Vagina (tissue), 2 donors: ENCODE data around the gene ABCB7.

Source experiments
- POLR2A ChIP-seq, 2 donors: fragments of 450-650 bp; IDR thresholded peaks; one replicate each; pipeline ENCODE4 v1.6.1; 2017; ENCODE audit warnings: antibody characterized with exemption in 2 of 2, mild to moderate bottlenecking in 2 of 2, moderate library complexity in 2 of 2
- POLR2AphosphoS5 ChIP-seq, 2 donors: sonication (generic); formaldehyde crosslinking; IDR thresholded peaks; one replicate each; pipeline ENCODE4 v1.9.0; 2017; ENCODE audit warnings: antibody characterized with exemption in 2 of 2, mild to moderate bottlenecking in 2 of 2, low read depth in 1 of 2; ENCODE audit not compliant: insufficient read depth in 1 of 2
- TF ChIP-seq, protein P1 (sequence below), 3 experiments: fragments of 450-650 bp in 2 of 3; fragments of 200-600 bp in 1 of 3; sonication (generic) in 1 of 3; IDR thresholded peaks; one replicate each; pipeline ENCODE4 v1.5.1; 2017 to 2019; ENCODE audit warnings: antibody characterized with exemption in 3 of 3, mild to moderate bottlenecking in 2 of 3, moderate library complexity in 2 of 3

DNA sequence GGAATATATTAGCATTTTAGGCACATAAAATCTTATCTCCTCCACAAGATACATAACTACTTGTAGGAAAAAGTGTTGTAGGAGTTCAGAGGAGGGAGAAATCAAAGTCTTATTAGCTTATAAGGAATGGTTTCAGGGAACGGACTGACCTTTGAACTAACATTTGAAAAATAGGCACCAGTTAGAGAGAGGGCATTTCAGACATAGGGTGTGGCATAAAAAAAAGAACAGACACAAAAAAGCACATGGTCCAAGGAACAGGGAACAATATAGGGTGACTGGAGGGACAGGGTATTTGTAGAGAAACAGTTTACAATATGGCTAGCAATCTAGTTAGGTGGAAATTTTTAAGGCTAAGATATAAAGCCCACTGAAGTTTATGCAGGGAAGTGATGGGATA, 6.4 kb downstream of the ABCB7 start:
- TF ChIP-seq, protein P1, sequence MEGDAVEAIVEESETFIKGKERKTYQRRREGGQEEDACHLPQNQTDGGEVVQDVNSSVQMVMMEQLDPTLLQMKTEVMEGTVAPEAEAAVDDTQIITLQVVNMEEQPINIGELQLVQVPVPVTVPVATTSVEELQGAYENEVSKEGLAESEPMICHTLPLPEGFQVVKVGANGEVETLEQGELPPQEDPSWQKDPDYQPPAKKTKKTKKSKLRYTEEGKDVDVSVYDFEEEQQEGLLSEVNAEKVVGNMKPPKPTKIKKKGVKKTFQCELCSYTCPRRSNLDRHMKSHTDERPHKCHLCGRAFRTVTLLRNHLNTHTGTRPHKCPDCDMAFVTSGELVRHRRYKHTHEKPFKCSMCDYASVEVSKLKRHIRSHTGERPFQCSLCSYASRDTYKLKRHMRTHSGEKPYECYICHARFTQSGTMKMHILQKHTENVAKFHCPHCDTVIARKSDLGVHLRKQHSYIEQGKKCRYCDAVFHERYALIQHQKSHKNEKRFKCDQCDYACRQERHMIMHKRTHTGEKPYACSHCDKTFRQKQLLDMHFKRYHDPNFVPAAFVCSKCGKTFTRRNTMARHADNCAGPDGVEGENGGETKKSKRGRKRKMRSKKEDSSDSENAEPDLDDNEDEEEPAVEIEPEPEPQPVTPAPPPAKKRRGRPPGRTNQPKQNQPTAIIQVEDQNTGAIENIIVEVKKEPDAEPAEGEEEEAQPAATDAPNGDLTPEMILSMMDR (IDR thresholded peaks at IDR 0.05), result no peak
- TF ChIP-seq POLR2A (IDR thresholded peaks at IDR 0.05), result no peak
- no peak for TF ChIP-seq POLR2AphosphoS5 (IDR thresholded peaks at IDR 0.05; ENCODE audit: insufficient read depth in 1 of 2, low read depth in 1 of 2)
